GM12801 (cell line): ENCODE measurements around the gene GCNT2.

Source experiments
- CTCF ChIP-seq: IDR thresholded peaks from one replicate; pipeline ENCODE4 v1.5.1; 2011; ENCODE audit warnings: control low read depth; ENCODE audit not compliant: insufficient read length; ENCODE audit errors: extremely low read depth

The GCNT2 gene

GRCh38 chr6:10484912-10485311 lies 36.2 kb upstream of the GCNT2 start:
- TF ChIP-seq CTCF: no peak

GRCh38 chr6:10485406-10485805 lies 35.7 kb upstream of the GCNT2 start:
- TF ChIP-seq CTCF: no peak

GRCh38 chr6:10486215-10486614 lies 34.9 kb upstream of the GCNT2 start:
- no peak for TF ChIP-seq CTCF

- no peak for TF ChIP-seq CTCF
Measured at GRCh38 chr6:10487668-10488327, 33.4 kb upstream of the GCNT2 start.

GRCh38 chr6:10491463-10491862 lies 29.7 kb upstream of the GCNT2 start:
- TF ChIP-seq CTCF: no peak

GRCh38 chr6:10495029-10495428 lies 26.1 kb upstream of the GCNT2 start:
- TF ChIP-seq CTCF: no peak

GRCh38 chr6:10505529-10505928 lies 15.6 kb upstream of the GCNT2 start:
- no peak for TF ChIP-seq CTCF
